SK-N-SH (cell line): ENCODE data around the gene C4BPB. TPM values are rescaled to one million over a fixed set of nuclear protein-coding genes. Genes with fewer than 3 reads are reported as not detected.

Experiments used
- CTCF ChIA-PET: fragments of 300-600, 350-600 bp; formaldehyde crosslinking; extraction: SDS; loops from one replicate; lab custom pipeline; 2021; lab: Yijun Ruan, JAX
- POLR2A ChIA-PET: fragments of 350-600 bp; sonication (Branson Sonifier 250); formaldehyde crosslinking; extraction: SDS; loops from one replicate; lab custom pipeline; 2020; ENCODE audit warnings: antibody characterized with exemption, inconsistent platforms; lab: Yijun Ruan, JAX
- DNase-seq: peaks from one replicate; pipeline ENCODE4 v3.0.0; 2012
- H2AFZ ChIP-seq: fragments of 200-600 bp; sonication (generic); 2 replicates; pipeline ENCODE4 v1.8.1; 2016; ENCODE audit warnings: antibody characterized with exemption, mild to moderate bottlenecking, low read depth
- H3F3A ChIP-seq: fragments of 200-600 bp; sonication (generic); replicated peaks from 2 replicates; pipeline ENCODE3; 2016; ENCODE audit warnings: antibody characterized with exemption, mild to moderate bottlenecking; ENCODE audit not compliant: insufficient read depth
- H3K27ac ChIP-seq, 2 experiments: fragments of 200-500 bp in 1 of 2; fragments of 200-600 bp in 1 of 2; sonication (Bioruptor generic) in 1 of 2; sonication (generic), shearing (Covaris generic) in 1 of 2; 2 replicates each; pipeline versions ENCODE4 v1.5.1 to v1.6.1; 2014 to 2016; ENCODE audit warnings: low read depth in 2 of 2, inconsistent platforms in 1 of 2, low read length in 1 of 2, mild to moderate bottlenecking in 1 of 2, mixed read lengths in 1 of 2
- H3K27me3 ChIP-seq: fragments of 200-600 bp; sonication (generic), shearing (Covaris generic); 2 replicates; pipeline ENCODE4 v1.6.1; 2016; ENCODE audit warnings: mixed run types; ENCODE audit not compliant: insufficient read depth
- H3K36me3 ChIP-seq, 2 experiments: fragments of 200-500 bp in 1 of 2; fragments of 200-600 bp in 1 of 2; sonication (Bioruptor generic) in 1 of 2; sonication (generic) in 1 of 2; replicated peaks in 1 of 2; 2 replicates each; pipeline versions ENCODE3 to v1.5.1; 2014 to 2016; ENCODE audit warnings: low read length in 1 of 2, mild to moderate bottlenecking in 1 of 2; ENCODE audit not compliant: insufficient read depth in 2 of 2, control insufficient read depth in 1 of 2
- H3K4me1 ChIP-seq, 2 experiments: fragments of 200-500 bp in 1 of 2; fragments of 200-600 bp in 1 of 2; sonication (Bioruptor generic) in 1 of 2; sonication (generic), shearing (Covaris generic) in 1 of 2; 2 replicates each; pipeline versions ENCODE4 v1.5.1 to v1.6.1; 2014 to 2016; ENCODE audit warnings: low read depth in 1 of 2, low read length in 1 of 2, mixed run types in 1 of 2; ENCODE audit not compliant: insufficient read depth in 2 of 2, control insufficient read depth in 1 of 2
- H3K4me2 ChIP-seq: fragments of 200-600 bp; sonication (generic), shearing (Covaris generic); 2 replicates; pipeline ENCODE4 v1.6.1; 2017; ENCODE audit warnings: mixed run types
- H3K4me3 ChIP-seq, 2 experiments: fragments of 200-500 bp in 1 of 2; fragments of 200-600 bp in 1 of 2; sonication (Bioruptor generic) in 1 of 2; sonication (generic), shearing (Covaris generic) in 1 of 2; 2 replicates each; pipeline versions ENCODE4 v1.5.1 to v1.8.1; 2014 to 2016; ENCODE audit warnings: low read depth in 2 of 2, inconsistent platforms in 1 of 2, low read length in 1 of 2, mild to moderate bottlenecking in 1 of 2, mixed read lengths in 1 of 2, moderate library complexity in 1 of 2
- H3K79me2 ChIP-seq: fragments of 200-600 bp; sonication (generic); 2 replicates; pipeline ENCODE4 v1.8.1; 2017; ENCODE audit warnings: mild to moderate bottlenecking; ENCODE audit not compliant: insufficient read depth
- H3K9ac ChIP-seq: fragments of 200-600 bp; sonication (generic); 2 replicates; pipeline ENCODE4 v1.6.1; 2017; ENCODE audit warnings: mixed run types
- H3K9me2 ChIP-seq: fragments of 200-600 bp; sonication (generic); 2 replicates; pipeline ENCODE4 v1.6.1; 2017; ENCODE audit warnings: mixed run types
- H3K9me3 ChIP-seq: fragments of 200-600 bp; sonication (generic); 2 replicates; pipeline ENCODE4 v1.6.1; 2017; ENCODE audit warnings: mixed run types, mild to moderate bottlenecking, moderate library complexity
- H4K20me1 ChIP-seq: fragments of 200-600 bp; sonication (generic); 2 replicates; pipeline ENCODE4 v1.6.1; 2017; ENCODE audit warnings: mild to moderate bottlenecking, mixed run types; ENCODE audit not compliant: insufficient read depth
- CHD2 ChIP-seq: fragments of 150-350 bp; IDR thresholded peaks from 2 replicates; pipeline ENCODE4 v1.6.1; 2018; ENCODE audit warnings: low read length; ENCODE audit not compliant: partially characterized antibody
- EP300 ChIP-seq, 2 experiments: IDR thresholded peaks; 2 replicates each; pipeline versions ENCODE4 v1.4.0 to v1.6.1; 2012; ENCODE audit warnings: borderline replicate concordance in 1 of 2, low read depth in 1 of 2, low read length in 1 of 2
- FOXJ3 ChIP-seq: sonication (generic); formaldehyde crosslinking; IDR thresholded peaks from 2 replicates; pipeline ENCODE4 v1.5.1; 2020; ENCODE audit warnings: mild to moderate bottlenecking, missing genetic modification reagents
- FOXM1 ChIP-seq: IDR thresholded peaks from 2 replicates; pipeline ENCODE4 v1.4.0; 2012; ENCODE audit warnings: low read depth, mild to moderate bottlenecking
- GABPA ChIP-seq: IDR thresholded peaks from 2 replicates; pipeline ENCODE4 v1.4.0; 2012; ENCODE audit warnings: low read depth, mild to moderate bottlenecking
- JUND ChIP-seq: IDR thresholded peaks from 2 replicates; pipeline ENCODE4 v1.4.0; 2012
- NFIC ChIP-seq: IDR thresholded peaks from 2 replicates; pipeline ENCODE4 v1.4.0; 2012; ENCODE audit warnings: borderline replicate concordance
- POLR2AphosphoS5 ChIP-seq: IDR thresholded peaks from 2 replicates; pipeline ENCODE4 v1.6.1; 2012; ENCODE audit warnings: low read depth, low read length
- RAD21 ChIP-seq: IDR thresholded peaks from 2 replicates; pipeline ENCODE4 v1.6.1; 2012; ENCODE audit warnings: mild to moderate bottlenecking, low read length
- RXRA ChIP-seq: IDR thresholded peaks from 2 replicates; pipeline ENCODE4 v1.4.0; 2012; ENCODE audit warnings: low read depth, mild to moderate bottlenecking, borderline replicate concordance
- WGBS: methylation state at CpG from one replicate; pipeline ENCODE4 v1.1.6; 2017; ENCODE audit warnings: low lambda C conversion rate; 5-methylcytosine and 5-hydroxymethylcytosine counted together
- polyA plus RNA-seq, 3 experiments: library from polyadenylated mRNA; depleted of rRNA; stranded (reverse); fragments of >200 nt; gene quantifications; 2 replicates each; pipeline ENCODE4 v1.2.3, GENCODE V29; 2012
- TF ChIP-seq, protein P1 (sequence below): IDR thresholded peaks from 2 replicates; pipeline ENCODE4 v1.6.1; 2012; ENCODE audit warnings: mild to moderate bottlenecking, low read depth, low read length, moderate library complexity
- TF ChIP-seq, protein P2 (sequence below): IDR thresholded peaks from 2 replicates; pipeline ENCODE4 v1.4.0; 2012; ENCODE audit warnings: low read depth
- TF ChIP-seq, protein P3 (sequence below): IDR thresholded peaks from 2 replicates; pipeline ENCODE4 v1.4.0; 2012; ENCODE audit warnings: low read depth, borderline replicate concordance
- TF ChIP-seq, protein P4 (sequence below): fragments of 150-350 bp; IDR thresholded peaks from 2 replicates; pipeline ENCODE4 v1.6.1; 2017; ENCODE audit warnings: antibody characterized with exemption, low read length, low read depth, borderline replicate concordance
- TF ChIP-seq, protein P5 (sequence below): IDR thresholded peaks from 2 replicates; pipeline ENCODE4; 2012

The C4BPB gene
- polyA plus RNA-seq, 1 of the 3 experiments (the other 2 are of a cell fraction): not detected

DNA sequence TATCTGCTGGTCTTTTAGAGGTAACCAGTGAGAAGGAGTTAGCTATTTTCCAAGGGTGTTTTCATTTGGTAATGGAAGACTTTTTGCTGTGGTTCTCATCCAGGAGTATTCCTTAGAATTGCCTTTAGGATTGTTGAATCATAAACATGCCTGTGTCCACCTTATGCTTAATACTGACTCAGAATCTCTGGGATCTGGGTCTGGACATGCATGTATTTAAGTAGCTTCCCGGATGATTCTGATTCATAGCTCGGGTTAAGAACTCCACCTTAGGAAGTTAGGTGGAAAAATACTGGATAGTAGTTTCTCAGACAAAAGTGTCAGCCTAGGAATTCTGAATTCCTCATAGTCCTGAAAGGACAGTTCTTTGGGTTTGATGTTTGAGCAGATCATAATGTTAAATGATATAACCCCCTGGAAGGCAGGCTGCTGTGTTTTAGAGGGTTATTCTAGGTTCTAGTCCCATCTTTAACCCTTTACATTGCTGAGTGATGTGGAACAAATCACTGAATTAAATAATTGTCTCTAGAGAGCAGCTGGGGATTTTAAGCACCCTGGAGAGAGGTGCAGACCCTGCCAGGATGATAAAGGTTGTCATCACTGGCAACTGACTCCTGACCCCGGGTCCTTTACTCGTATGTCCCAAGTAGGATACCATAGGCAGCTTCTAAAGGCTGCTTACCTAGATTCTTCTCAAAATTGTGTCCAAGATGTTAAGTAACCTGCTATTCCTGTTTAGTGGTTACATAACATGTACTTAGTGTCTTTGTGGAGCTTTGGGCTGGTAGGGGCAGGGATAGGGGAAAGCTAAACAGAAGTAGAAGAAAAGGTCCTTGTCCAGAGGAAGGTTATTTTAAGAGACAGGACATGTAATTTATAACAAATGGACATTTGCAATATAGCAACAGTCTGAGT lies 14.5 kb upstream of the C4BPB start:
- no peak overlapping the region for H3K4me2 ChIP-seq
- no peak for TF ChIP-seq RXRA
- TF ChIP-seq, protein P1, sequence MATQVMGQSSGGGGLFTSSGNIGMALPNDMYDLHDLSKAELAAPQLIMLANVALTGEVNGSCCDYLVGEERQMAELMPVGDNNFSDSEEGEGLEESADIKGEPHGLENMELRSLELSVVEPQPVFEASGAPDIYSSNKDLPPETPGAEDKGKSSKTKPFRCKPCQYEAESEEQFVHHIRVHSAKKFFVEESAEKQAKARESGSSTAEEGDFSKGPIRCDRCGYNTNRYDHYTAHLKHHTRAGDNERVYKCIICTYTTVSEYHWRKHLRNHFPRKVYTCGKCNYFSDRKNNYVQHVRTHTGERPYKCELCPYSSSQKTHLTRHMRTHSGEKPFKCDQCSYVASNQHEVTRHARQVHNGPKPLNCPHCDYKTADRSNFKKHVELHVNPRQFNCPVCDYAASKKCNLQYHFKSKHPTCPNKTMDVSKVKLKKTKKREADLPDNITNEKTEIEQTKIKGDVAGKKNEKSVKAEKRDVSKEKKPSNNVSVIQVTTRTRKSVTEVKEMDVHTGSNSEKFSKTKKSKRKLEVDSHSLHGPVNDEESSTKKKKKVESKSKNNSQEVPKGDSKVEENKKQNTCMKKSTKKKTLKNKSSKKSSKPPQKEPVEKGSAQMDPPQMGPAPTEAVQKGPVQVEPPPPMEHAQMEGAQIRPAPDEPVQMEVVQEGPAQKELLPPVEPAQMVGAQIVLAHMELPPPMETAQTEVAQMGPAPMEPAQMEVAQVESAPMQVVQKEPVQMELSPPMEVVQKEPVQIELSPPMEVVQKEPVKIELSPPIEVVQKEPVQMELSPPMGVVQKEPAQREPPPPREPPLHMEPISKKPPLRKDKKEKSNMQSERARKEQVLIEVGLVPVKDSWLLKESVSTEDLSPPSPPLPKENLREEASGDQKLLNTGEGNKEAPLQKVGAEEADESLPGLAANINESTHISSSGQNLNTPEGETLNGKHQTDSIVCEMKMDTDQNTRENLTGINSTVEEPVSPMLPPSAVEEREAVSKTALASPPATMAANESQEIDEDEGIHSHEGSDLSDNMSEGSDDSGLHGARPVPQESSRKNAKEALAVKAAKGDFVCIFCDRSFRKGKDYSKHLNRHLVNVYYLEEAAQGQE: peak; percentile 83; the same call in 1 of the 2 replicates
- TF ChIP-seq, all 33 proteins: peak for 1
- no peaks in the 10 kb centered on the region for H3K27me3 ChIP-seq
- peaks cover 5 to 17% of the 10 kb centered on the region in 2 experiments for H3K36me3 ChIP-seq
- no peaks in the 10 kb centered on the region; a peak in 1 of 4 replicates for H3K4me1 ChIP-seq
- no peak for DNase-seq
- POLR2A ChIA-PET: no interaction called here
- H3F3A ChIP-seq: no peaks in the 10 kb centered on the region
- no peak overlapping the region for H3K9ac ChIP-seq
- WGBS: 37% methylated on average over 4 of the region's 4 CpGs
- no peaks in the 10 kb centered on the region for H4K20me1 ChIP-seq
- H3K9me3 ChIP-seq: no peaks in the 10 kb centered on the region
- no peak overlapping the region for H3K4me3 ChIP-seq
- no peaks in the 10 kb centered on the region for H3K9me2 ChIP-seq
- no peaks in the 10 kb centered on the region for H3K79me2 ChIP-seq
- H2AFZ ChIP-seq: no peak overlapping the region
- H3K27ac ChIP-seq: no peak overlapping the region
- CTCF ChIA-PET: interaction anchor here (1.1 to 3.2 kb wide), 6 partner anchors 10 to 331 kb away, joined by 3 to 17 read pairs (median 4); partner anchors contain the start of gene PFKFB2

DNA sequence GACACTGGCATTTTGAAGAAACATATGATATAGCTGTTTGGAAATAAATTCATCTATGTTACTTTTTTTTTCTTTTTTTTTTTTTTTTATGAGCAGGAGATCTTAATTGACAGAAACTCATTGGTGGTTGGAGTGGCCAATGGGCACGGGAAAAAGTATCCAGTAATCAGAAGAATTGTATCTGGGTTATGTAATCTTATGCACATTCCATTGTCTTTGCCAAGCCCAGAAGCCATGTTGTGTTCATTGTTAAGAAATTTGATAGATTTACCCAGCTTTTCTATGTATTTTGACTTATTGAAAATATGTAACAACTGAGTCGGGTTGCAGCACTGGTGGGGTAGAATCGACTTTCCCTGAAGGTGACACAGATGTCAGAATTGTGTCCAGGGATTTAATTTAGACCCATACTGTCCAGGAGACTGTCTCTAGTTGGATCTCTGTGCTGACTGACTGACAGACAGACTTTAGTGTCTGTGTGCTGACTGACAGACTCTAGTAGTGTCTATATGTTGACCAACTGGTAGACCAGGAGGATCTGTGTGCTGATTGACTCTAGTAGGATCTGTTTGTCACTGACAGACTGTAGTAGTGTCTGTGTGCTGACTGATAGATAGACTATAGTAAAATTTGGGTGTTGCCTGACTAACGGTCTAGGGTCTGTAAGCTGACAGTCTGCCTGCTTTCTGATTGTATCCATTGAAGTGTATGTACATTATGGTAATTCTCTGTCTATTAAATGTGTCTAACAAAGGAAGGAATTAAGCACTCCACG lies 12.3 kb upstream of the C4BPB start:
- 44% methylated on average over 5 of the region's 5 CpGs for WGBS
- POLR2A ChIA-PET: no interaction called here
- Histone ChIP-seq H2AFZ (no peak overlapping the region), H3K9me3 (no peaks in the 10 kb centered on the region), H3F3A (peaks cover 3% of the 10 kb centered on the region), H3K27ac (no peak overlapping the region), H3K36me3 (peaks cover 4 to 6% of the 10 kb centered on the region in 2 experiments), H3K4me1 (no peaks in the 10 kb centered on the region; a peak in 1 of 4 replicates), H3K27me3 (no peaks in the 10 kb centered on the region), H3K4me2 (no peak overlapping the region), H3K79me2 (no peaks in the 10 kb centered on the region), H3K9me2 (no peaks in the 10 kb centered on the region), H3K9ac (no peak overlapping the region), H4K20me1 (no peaks in the 10 kb centered on the region), H3K4me3 (no peak overlapping the region)
- DNase-seq: no peak
- CTCF ChIA-PET: interaction anchor here (1.6 to 3.2 kb wide), 4 partner anchors 8 to 164 kb away, joined by 5 to 30 read pairs (median 10); partner anchors contain the start of gene YOD1
- TF ChIP-seq, protein P2, sequence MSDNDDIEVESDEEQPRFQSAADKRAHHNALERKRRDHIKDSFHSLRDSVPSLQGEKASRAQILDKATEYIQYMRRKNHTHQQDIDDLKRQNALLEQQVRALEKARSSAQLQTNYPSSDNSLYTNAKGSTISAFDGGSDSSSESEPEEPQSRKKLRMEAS: no peak
- TF ChIP-seq RAD21 (no peak), FOXJ3 (no peak), FOXM1 (no peak), POLR2AphosphoS5 (no peak), RXRA (no peak), CHD2 (no peak), GABPA (no peak), JUND (no peak), NFIC (no peak), EP300 (IDR thresholded peaks at IDR 0.05; ENCODE audit: borderline replicate concordance in 1 of 2, low read depth in 1 of 2, low read length in 1 of 2) (no peak)
- TF ChIP-seq, protein P3, sequence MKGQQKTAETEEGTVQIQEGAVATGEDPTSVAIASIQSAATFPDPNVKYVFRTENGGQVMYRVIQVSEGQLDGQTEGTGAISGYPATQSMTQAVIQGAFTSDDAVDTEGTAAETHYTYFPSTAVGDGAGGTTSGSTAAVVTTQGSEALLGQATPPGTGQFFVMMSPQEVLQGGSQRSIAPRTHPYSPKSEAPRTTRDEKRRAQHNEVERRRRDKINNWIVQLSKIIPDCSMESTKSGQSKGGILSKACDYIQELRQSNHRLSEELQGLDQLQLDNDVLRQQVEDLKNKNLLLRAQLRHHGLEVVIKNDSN: no peak
- TF ChIP-seq, protein P4, sequence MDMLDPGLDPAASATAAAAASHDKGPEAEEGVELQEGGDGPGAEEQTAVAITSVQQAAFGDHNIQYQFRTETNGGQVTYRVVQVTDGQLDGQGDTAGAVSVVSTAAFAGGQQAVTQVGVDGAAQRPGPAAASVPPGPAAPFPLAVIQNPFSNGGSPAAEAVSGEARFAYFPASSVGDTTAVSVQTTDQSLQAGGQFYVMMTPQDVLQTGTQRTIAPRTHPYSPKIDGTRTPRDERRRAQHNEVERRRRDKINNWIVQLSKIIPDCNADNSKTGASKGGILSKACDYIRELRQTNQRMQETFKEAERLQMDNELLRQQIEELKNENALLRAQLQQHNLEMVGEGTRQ: no peak
- TF ChIP-seq, protein P5, sequence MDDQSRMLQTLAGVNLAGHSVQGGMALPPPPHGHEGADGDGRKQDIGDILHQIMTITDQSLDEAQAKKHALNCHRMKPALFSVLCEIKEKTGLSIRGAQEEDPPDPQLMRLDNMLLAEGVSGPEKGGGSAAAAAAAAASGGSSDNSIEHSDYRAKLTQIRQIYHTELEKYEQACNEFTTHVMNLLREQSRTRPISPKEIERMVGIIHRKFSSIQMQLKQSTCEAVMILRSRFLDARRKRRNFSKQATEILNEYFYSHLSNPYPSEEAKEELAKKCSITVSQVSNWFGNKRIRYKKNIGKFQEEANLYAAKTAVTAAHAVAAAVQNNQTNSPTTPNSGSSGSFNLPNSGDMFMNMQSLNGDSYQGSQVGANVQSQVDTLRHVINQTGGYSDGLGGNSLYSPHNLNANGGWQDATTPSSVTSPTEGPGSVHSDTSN: no peak
